ENCODE data around the gene ERC1.

ERC1 gene

GRCh38 chr12:1501001-1501400 is 510.0 kb downstream of the ERC1 start:
- FAIRE-seq, result no peak

- no peak for FAIRE-seq
Measured at GRCh38 chr12:1501695-1502378, 510.8 kb downstream of the ERC1 start.

DNA sequence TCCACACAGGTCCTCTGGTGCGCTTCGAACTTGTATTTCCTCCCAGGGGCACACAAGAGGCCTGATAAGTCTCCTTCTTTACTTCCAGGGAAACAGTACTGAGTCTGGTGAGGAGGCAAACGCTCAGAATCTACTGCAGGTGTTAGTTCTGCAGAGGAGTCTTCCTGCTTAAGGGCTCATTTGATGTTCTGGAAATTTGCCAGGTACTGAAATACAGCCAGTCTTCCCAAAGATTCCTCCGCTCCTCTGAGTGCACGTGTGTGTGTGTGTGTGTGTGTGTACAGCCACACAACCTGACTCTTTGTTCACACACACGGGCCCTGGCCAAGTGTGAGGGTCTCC is 511.3 kb downstream of the ERC1 start:
- no peak for FAIRE-seq

DNA sequence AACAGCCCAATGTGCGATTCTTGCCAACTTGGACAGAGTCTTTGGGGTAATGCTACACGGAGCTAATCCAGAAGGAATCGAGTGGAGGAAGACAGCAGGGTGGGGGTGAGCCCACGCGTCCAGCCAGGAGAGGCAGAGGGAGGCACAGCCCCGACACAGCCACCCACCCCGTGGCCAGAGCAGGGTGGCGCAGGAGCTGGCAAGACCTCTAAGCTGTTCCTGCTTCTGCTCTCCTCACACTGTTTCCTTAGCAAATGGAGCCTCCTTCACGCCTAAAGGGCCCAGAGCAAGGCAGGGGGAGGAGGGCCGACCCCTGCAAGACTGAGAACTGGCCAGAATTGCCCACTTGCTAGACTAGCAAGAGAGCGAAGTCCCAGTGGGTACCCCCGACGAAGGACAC is 511.8 kb downstream of the ERC1 start:
- no peak for FAIRE-seq

DNA sequence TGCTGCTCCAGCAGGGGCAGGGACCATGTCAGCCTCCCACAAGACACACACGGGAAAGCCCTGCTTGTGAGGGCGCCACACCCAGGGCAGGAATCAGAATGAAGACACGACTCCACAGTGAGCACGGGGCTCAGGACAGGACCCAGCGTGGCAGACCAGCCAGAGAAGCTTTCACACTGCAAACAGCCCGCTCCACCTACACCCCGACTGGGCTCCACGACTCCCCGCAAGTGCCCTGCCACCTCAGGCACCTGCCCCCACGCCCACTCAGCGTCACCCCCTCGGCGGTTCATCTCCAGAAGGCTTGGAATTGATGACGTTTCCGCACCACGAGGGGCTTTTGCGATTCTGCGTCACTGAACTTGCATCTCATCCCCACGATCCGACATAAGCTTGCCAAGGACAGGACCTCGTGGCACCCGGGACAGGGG is 512.3 kb downstream of the ERC1 start:
- no peak for FAIRE-seq

DNA sequence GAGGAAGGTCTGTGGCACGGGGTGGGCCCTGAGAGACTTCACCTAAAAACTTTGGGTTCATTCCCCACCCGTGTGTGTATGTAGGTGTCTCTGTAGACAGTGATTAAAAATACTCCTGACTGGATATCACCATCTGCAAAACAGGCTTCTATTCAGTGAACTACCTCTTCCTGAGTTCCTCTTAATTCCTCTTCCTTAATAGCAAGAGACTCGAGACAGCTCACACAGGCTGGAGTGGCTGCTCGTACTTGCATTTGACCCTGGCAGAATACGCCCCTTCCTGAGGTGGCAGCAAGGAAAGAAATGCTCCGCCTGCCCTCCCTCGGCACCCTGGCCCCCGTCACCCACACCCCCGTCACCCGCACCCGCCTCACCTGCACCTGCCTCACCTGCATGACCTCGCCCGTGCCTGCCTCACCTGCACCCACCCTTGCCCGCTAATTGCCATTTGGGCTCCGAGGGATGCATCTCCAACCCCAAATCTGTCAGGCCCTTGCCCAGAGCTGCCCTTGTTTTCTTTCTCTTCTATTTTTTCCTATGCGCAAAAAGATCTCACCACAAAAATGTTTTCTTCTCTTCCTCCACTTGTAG is 513.4 kb downstream of the ERC1 start:
- FAIRE-seq, result no peak

DNA sequence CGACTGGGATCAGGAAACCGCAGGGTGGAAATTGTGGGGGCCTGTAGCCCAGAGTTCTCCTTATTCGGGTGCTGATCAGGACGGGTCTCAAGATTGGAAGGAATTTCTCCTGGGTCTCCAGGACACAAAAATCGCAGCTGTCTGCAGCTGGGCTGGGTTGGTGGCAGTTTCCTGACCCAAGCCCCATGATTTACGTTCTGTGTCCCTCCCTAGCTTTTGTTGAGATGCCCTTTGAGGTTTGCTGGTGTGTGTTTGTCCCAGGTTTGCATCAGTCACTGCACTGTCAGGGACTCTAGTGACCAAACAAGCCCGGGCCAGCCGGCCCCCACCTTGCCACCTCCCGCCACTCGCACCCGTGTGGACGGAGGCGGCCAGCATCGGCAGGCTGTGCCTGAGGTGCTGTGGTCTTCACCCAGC is 513.9 kb downstream of the ERC1 start:
- no peak for FAIRE-seq

- no peak for FAIRE-seq
Measured at GRCh38 chr12:1505576-1505975, 514.6 kb downstream of the ERC1 start.

DNA sequence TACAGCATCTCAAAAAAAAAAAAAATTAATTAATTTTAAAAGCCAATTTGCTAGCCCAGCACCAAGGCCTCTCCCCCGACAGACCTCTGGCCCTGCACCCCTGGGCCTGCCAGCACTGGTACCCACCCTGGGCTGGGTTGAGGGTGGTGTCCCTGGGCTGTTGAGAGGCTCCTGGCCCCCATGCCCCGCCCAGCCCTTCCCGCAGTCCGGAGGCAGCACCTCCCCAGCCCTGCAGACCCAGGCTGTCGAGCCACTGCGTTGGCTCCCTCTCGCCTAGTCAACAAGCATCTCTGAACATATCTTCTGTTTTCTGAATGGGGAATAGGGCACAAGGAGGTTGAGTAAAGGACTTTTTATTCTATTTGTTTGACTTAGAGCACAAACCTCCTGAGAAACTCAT is 516.3 kb downstream of the ERC1 start:
- FAIRE-seq, result no peak

DNA sequence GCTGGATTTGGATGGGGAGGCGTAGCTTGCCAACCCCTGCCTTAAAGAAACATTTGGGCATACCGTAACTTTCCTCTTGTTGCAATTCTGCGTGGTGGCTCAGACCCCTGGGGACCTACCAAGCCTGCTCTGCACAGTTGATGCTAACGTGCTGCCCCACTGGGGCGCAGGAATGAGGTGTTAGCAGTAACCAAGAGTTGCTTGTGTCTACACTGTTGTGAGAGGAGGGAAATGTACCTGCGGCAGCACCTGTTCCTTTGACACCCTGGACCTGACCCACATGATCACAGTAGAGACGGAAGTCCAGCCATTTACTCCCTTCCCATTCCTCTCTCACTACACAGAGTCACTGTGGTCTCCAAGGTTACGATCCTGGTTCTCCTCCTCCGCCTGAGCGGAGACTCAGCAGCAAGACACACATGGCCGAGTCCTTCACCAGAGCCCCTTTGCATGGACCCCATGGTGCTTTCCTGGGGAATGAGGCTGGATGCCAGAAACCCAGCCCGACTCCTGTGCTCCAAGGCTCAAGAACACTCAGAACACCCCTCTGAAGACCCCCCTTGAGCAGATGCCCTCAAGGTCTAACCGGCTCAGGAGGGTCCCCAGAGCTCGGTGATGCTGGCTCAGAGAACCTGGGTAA is 518.5 kb downstream of the ERC1 start:
- FAIRE-seq, result no peak

- FAIRE-seq, result no peak
Measured at GRCh38 chr12:1510056-1510812, 519.2 kb downstream of the ERC1 start.

GRCh38 chr12:1515010-1515409 is 524.0 kb downstream of the ERC1 start:
- FAIRE-seq, result no peak

DNA sequence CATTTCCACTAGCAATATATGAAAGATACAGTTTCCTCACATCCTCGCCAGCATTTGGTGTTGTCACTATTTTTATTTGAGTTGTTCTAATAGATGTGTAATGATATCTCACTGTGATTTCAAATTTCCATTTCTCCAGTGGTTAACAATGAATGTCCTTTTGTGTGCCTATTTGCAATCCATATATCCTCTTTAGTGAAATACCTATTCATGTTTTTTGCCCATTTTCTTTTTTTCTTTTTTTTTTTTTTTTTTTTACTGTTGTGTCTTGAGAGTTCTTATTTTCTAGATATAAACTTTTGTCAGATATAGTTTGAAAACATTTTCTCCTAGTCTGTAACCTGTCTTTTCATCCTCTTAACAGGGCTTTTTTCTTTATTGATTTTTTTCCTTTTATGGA is 524.4 kb downstream of the ERC1 start:
- FAIRE-seq, result no peak

DNA sequence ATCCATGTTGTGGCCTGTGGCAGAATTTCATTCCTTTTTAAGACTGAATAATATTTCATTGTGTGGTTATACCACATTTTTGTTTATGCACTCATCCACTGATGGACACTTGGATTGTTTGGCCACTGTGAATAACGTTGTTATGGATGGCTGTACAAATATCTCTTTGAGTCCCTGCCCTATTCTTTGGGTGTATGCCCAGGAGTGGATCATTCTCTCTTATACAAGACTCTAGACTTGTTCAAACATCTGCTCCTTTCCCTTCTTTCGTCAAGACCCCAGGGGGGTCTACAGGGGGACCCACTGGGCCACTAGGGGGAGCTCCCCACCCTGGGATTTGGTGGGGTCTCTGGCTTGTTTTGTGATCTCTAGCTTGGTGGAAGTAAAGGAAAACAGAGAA is 526.0 kb downstream of the ERC1 start:
- FAIRE-seq, result no peak

DNA sequence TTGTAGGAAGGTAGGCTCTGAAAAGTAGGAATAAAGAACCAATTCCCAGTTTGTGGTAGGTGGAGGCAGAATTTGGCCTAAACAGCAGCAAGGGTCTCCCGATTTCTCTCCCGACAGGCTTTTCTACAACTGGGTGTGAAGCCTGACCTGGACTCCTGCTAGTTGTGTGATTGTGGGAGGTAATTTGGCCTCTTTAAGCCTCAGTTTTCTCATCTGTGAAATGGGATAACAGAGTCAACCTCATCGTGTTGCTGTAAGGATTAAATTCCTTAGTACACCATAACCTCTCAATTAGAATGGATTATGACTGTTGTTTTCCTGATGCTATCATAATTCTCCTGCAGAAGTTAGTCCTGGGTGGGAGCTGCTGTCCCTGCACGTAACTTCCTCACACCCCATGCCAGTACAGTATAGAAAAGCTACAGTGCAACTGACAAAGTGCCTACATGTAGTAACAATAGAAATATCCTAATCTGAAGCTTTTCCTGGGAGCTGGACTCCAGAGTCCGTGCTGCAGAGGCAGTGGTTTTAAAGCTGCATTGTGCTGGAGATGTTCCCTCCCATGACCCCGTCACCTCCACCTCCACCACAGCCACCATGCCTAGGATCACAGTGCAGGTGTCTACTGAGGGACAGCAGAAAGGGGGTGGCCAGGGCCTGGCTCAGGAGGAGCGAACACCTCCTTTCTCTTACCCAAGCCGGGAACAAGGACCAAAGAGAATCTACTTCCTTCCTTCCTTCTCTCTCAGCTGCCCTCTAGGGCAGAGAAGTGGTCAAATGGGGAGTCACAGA is 526.9 kb downstream of the ERC1 start:
- FAIRE-seq, result no peak

- FAIRE-seq, result no peak
Measured at GRCh38 chr12:1518591-1519516, 527.8 kb downstream of the ERC1 start.

- no peak for FAIRE-seq
Measured at GRCh38 chr12:1519642-1520041, 528.6 kb downstream of the ERC1 start.

DNA sequence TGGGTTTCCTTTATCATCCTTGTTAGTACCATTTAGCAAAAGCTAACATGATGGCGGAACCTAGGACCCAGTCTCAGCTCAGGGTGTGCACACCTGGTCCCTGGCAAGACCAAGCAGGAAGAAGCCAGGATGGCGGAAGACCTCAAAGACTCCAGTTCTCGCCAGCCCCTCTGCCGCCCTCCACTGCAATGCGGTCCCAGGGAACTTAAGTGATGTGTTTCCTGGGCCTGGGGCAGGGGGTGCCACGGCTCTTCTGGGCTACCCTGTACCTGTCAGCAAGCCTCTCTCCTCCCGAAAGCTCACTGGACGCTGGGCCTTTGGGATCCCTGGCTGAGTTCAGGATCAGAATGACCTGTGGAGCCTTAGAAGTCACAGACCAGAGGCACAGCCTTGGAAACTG is 532.0 kb downstream of the ERC1 start:
- FAIRE-seq, result no peak

DNA sequence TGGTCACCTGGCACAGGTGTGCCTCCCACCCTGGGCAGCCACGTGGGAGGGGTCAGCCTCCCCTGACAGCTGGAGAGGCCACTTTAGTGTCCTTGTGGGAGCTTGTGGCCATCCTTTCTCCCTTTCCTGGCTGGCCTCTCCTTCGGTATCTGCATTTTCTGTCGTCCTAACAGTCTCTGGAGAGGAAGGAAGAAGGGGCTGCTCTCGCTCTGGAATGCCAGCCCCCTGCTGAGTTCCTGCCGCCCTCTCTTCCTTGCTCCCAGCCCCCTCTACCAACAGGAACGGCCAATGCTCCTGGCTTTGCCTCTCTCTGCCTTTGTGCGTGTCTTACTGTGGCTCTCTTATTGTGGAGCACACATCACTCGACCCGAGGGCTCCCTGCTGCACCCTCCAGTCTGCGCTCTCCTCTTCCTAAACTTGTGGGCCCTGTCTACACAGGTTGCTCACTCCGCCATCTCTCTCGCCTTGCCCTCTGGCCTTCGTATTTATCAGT is 532.6 kb downstream of the ERC1 start:
- no peak for FAIRE-seq

- no peak for FAIRE-seq
Measured at GRCh38 chr12:1525858-1526257, 534.8 kb downstream of the ERC1 start.

- FAIRE-seq, result no peak
Measured at GRCh38 chr12:1527789-1528188, 536.8 kb downstream of the ERC1 start.

GRCh38 chr12:1528791-1529190 is 537.8 kb downstream of the ERC1 start:
- no peak for FAIRE-seq

All from islet of Langerhans (tissue), 1 donor.